Measurements from ENCODE around the gene PROB1. TPM values are rescaled to one million over a fixed set of nuclear protein-coding genes. Genes with fewer than 3 reads are reported as not detected.
A peak's percentile ranks its signal among the peaks of the same experiment; 100 is the strongest.

Gene PROB1
- total RNA-seq, 1 donor from 2014 or later, result 1.3 TPM

DNA sequence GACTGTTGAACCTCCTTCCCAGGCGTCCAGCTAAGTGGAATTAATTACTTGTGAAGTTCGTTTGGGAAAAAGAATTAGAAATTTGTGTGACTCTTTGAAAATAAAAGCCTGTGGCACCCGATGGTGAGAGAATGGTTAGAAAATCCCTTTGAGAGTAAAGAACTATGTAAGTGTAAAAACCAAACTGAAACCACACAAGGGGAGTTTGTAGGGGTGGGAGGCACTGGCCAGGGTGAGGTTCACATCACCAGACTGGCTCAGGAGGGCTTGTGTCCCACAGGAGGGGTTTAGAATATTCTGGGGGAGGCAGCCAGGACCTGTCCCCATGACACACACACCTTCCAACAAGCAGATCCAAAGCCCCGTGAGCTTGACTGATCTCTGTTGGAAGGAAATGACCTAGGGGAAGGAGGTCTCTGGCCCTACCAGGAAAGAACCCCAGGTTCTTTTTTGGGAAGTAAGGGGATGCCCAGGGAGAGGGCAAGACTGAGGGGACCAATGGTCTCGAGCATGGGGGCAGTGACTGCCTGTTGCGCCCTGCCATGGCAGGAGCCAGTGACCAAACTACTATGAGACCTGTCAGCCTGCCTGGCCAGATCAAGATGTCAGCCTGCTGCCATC lies 4.7 kb upstream of the PROB1 start:
- Mint-ChIP-seq H3K4me3 (no peak overlapping the region), H3K27ac (no peak overlapping the region), H3K27me3 (peaks cover 24% of the 10 kb centered on the region), H3K9me3 (no peaks in the 10 kb centered on the region), H3K36me3 (peaks cover 4% of the 10 kb centered on the region), H3K4me1 (ENCODE audit: unreplicated experiment) (peaks cover 21% of the 10 kb centered on the region)
- no peak for DNase-seq (ENCODE audit: extremely low spot score, unreplicated experiment)
- TF ChIP-seq, protein P1, sequence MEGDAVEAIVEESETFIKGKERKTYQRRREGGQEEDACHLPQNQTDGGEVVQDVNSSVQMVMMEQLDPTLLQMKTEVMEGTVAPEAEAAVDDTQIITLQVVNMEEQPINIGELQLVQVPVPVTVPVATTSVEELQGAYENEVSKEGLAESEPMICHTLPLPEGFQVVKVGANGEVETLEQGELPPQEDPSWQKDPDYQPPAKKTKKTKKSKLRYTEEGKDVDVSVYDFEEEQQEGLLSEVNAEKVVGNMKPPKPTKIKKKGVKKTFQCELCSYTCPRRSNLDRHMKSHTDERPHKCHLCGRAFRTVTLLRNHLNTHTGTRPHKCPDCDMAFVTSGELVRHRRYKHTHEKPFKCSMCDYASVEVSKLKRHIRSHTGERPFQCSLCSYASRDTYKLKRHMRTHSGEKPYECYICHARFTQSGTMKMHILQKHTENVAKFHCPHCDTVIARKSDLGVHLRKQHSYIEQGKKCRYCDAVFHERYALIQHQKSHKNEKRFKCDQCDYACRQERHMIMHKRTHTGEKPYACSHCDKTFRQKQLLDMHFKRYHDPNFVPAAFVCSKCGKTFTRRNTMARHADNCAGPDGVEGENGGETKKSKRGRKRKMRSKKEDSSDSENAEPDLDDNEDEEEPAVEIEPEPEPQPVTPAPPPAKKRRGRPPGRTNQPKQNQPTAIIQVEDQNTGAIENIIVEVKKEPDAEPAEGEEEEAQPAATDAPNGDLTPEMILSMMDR (conservative IDR thresholded peaks at IDR 0.05), result no peak

DNA sequence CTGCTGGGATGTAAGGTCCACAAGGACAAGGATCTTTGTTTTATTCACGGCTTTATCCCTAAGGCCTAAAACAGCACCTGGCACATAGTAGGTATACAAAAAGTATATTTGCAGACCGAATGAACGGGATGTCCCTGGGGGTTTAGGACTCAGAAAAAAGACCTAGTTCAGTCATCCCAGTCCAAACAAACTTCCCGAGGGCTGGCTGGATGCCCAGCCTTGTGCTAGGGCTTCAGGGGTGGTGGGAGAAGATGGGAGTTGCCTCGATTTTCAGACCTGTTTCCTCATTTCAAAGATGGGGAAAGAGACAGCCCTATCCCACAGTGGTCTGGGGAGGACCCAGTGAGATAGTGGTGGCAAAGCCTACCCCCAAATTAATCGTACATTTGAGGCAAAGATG lies 3.0 kb upstream of the PROB1 start:
- H3K27me3 Mint-ChIP-seq, result peaks cover 33% of the 10 kb centered on the region
- no peaks in the 10 kb centered on the region for H3K9me3 Mint-ChIP-seq
- peaks cover 5% of the 10 kb centered on the region for H3K4me1 Mint-ChIP-seq (ENCODE audit: unreplicated experiment)
- no peak overlapping the region for H3K27ac Mint-ChIP-seq
- no peak for DNase-seq (ENCODE audit: extremely low spot score, unreplicated experiment)
- H3K36me3 Mint-ChIP-seq, result peaks cover 4% of the 10 kb centered on the region
- H3K4me3 Mint-ChIP-seq, result no peak overlapping the region
- TF ChIP-seq, protein P1 (conservative IDR thresholded peaks at IDR 0.05), result no peak

DNA sequence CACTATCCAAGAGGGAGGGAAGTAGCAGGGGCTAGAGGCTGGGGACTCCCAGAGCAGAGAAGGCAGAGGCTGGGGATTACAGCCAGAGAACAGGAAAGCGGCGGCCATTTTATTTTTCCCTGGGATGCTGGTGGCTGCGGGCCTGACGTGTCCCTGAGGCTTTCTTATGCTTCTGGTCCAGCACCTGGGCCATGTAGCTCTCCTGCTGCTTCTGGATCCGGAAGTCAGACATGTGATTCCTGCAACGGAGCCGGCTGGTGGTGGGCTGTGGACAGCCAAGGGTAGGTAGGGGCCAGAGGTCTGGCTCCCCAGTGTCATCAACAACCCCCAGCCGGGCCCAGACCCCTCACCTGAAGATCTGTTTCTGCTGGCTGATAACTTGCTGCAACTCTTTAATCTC lies 1.8 kb upstream of the PROB1 start:
- Mint-ChIP-seq H3K4me1 (ENCODE audit: unreplicated experiment) (peaks cover 2% of the 10 kb centered on the region), H3K36me3 (peaks cover 4% of the 10 kb centered on the region), H3K4me3 (no peak overlapping the region), H3K27me3 (peaks cover 40% of the 10 kb centered on the region), H3K27ac (no peak overlapping the region), H3K9me3 (no peaks in the 10 kb centered on the region)
- no peak for DNase-seq (ENCODE audit: extremely low spot score, unreplicated experiment)
- TF ChIP-seq, protein P1 (conservative IDR thresholded peaks at IDR 0.05), result no peak

DNA sequence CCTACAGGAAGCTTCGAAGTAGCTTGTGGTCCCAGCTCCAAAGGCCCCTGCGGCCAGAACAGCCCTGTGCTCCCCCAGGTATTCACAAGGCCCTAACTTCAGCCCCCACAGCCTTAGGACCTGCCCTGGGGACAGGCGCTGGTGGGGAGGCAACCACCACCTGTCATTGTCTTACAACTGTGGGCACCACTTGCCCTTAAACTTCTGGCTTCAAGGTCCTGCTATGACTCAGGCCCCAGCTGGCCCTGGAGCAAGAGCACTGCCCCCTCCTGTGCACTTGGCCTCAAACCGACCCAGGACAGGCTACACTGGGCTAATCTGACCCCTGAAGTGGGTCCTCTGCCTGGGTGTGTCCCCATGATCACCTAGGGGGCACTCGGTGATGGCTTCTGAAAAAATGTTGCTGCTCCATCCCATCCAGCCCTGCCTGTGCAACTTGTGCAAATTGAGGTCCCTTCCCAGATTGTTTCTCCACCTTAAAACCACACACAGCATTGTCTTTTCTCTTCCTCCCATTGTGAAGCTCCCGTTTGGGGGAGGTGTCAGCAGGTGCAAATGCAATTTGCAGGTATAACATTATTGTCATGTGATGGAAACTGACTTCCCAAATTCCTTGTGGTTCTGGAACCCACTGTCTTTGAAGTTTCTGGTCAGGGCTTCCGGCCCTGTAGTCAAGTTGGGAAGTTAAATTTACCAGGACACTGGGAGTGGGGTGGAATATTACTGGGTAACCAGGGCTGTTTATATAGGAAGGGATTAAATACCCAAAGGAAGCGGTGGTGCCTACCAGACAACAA lies 1.1 kb upstream of the PROB1 start:
- no peaks in the 10 kb centered on the region for H3K9me3 Mint-ChIP-seq
- H3K4me3 Mint-ChIP-seq, result peak overlapping the region; percentile 16

DNA sequence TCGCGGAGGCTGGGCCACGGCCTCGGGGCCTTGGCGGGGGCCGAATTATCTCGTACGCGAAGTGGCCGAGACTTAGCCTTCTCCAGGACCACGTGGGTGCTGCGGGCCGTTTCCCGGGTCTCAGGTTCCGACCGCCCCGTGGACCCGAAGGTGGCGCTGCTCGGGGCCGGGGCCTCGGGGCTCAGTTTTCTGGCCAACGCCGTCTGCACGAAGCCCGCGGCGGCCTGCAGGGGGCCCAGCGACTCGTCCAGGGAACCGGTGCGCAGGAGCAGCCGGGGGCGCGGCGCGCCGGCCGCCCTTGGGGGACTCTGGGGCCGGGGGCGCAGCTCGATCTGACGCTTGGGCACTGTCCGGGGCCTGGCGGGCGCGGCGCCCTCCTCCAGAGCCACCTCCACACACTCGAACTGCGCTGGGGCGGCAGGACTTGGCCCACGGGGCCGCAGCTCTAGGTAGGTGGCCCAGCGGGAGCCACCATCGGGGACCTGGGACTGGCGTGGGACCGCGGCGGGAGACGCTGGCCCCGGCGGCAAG lies 716 bp downstream of the PROB1 start:
- DNase-seq (ENCODE audit: extremely low spot score, unreplicated experiment), result no peak
- Mint-ChIP-seq H3K4me3 (no peak overlapping the region), H3K27me3 (peaks cover 52% of the 10 kb centered on the region)

More for the DNA sequence above, 1.1 kb upstream of the PROB1 start:
- Mint-ChIP-seq H3K36me3 (peaks cover 4% of the 10 kb centered on the region), H3K27me3 (peaks cover 46% of the 10 kb centered on the region), H3K27ac (no peak overlapping the region), H3K4me1 (ENCODE audit: unreplicated experiment) (peaks cover 4% of the 10 kb centered on the region)
- TF ChIP-seq, protein P1 (conservative IDR thresholded peaks at IDR 0.05), result no peak
- DNase-seq (ENCODE audit: extremely low spot score, unreplicated experiment), result no peak

More for the DNA sequence above, 716 bp downstream of the PROB1 start:
- Mint-ChIP-seq H3K27ac (no peak overlapping the region), H3K9me3 (no peaks in the 10 kb centered on the region), H3K4me1 (ENCODE audit: unreplicated experiment) (peaks cover 4% of the 10 kb centered on the region), H3K36me3 (peaks cover 4% of the 10 kb centered on the region)
- TF ChIP-seq, protein P1 (conservative IDR thresholded peaks at IDR 0.05), result peak; percentile 74

Measured in type B pancreatic cell (in vitro differentiated cells).